ENCODE results near the gene SAYSD1. TPM values are rescaled to one million over a fixed set of nuclear protein-coding genes. Genes with fewer than 3 reads are reported as not detected.

SAYSD1 gene
- total and polyA plus RNA-seq, 2 donors (not counting 1 experiment from before 2014, with no cell fraction given), result 4.6 to 17.8 TPM

GRCh38 chr6:39077882-39078594 lies 36.9 kb downstream of the SAYSD1 start:
- intact Hi-C loops (cut with micrococcal nuclease), result no loop called here

More at GRCh38 chr6:39077882-39078594, 36.9 kb downstream of the SAYSD1 start:
- Histone ChIP-seq H2AFZ (ENCODE audit: insufficient read depth, low read depth, low read length, poor library complexity, severe bottlenecking) (no peak overlapping the region), H3K79me2 (ENCODE audit: control insufficient read depth, insufficient read depth, low read length) (no peaks in the 10 kb centered on the region), H3K27ac (ENCODE audit: low read length in 2 of 2) (no peak overlapping the region), H3K36me3 (replicated peaks in 1 of 2; ENCODE audit: control extremely low read depth in 1 of 2, control insufficient read depth in 1 of 2, extremely low read depth in 1 of 2, insufficient read depth in 2 of 2, low read length in 1 of 2) (no peaks in the 10 kb centered on the region), H3K9ac (ENCODE audit: low read length) (no peak overlapping the region), H3K4me2 (replicated peaks; ENCODE audit: low read depth, low read length, poor library complexity, severe bottlenecking) (no peak overlapping the region), H3K4me3 (ENCODE audit: control extremely low read depth in 1 of 5, extremely low read depth in 1 of 5, insufficient read depth in 1 of 5, low read depth in 2 of 5, low read length in 4 of 5) (no peak overlapping the region), H4K20me1 (ENCODE audit: control insufficient read depth, insufficient read depth, low read length, poor library complexity, severe bottlenecking) (no peaks in the 10 kb centered on the region), H3K4me1 (ENCODE audit: control insufficient read depth in 2 of 2, insufficient read depth in 2 of 2, low read length in 2 of 2) (no peaks in the 10 kb centered on the region), H3K9me3 (ENCODE audit: control extremely low read depth in 1 of 3, control insufficient read depth in 2 of 3, insufficient read depth in 1 of 3, low read length in 2 of 3) (no peaks in the 10 kb centered on the region), H3K27me3 (replicated peaks in 1 of 4; ENCODE audit: control extremely low read depth in 1 of 4, control insufficient read depth in 3 of 4, insufficient read depth in 4 of 4, low read length in 3 of 4) (no peaks in the 10 kb centered on the region)
- H3K9me3 Mint-ChIP-seq (ENCODE audit: insufficient read depth), result no peaks in the 10 kb centered on the region
- CTCF ChIA-PET, result interaction anchor here (1.6 kb wide), 1 partner anchor 10 kb away, joined by 5 read pairs; no protein-coding TSS in a partner anchor
- H3K27me3 Mint-ChIP-seq, result peaks cover 4% of the 10 kb centered on the region
- no peak for TF ChIP-seq EZH2 (IDR thresholded peaks at IDR 0.05; ENCODE audit: borderline replicate concordance, insufficient read depth, low read depth, low read length, poor library complexity, severe bottlenecking)
- no peak for TF ChIP-seq CTCF (IDR thresholded peaks at IDR 0.05)
- POLR2A ChIA-PET, result no interaction called here
- ATAC-seq (ENCODE audit: low read depth), result no peak
- DNase-seq, result no peak
- no peaks in the 10 kb centered on the region for H3K4me1 Mint-ChIP-seq
- no peak overlapping the region for H3K4me3 Mint-ChIP-seq
- H3K27ac Mint-ChIP-seq, result no peak overlapping the region
- WGBS (ENCODE audit: insufficient coverage), result 88% methylated on average over 11 of the region's 11 CpGs

Measured in B cell (primary cell).